Calu3 (cell line): Measurements from ENCODE around the gene HBS1L. TPM values are rescaled to one million over a fixed set of nuclear protein-coding genes. Genes with fewer than 3 reads are reported as not detected.

Source experiments
- BruUV-seq: library from RNA; stranded (reverse); fragments of 400-500 nt; replicated peaks from 2 replicates; lab custom pipeline; 2021; lab: Mats Ljungman, UMichigan
- CTCF ChIA-PET: fragments of 300-600 bp; sonication (Branson Sonifier 250); formaldehyde crosslinking; loops from one replicate; lab custom pipeline; 2022; ENCODE audit warnings: antibody characterized with exemption; lab: Charles Lee
- DNase-seq: peaks from one replicate; pipeline ENCODE4 v3.0.0; 2022
- H3K27ac Mint-ChIP-seq: one replicate; pipeline ENCODE4 v1.8.0; 2022; ENCODE audit warnings: mixed read lengths; ENCODE audit not compliant: unreplicated experiment
- H3K27me3 Mint-ChIP-seq: one replicate; pipeline ENCODE4 v1.8.0; 2022; ENCODE audit warnings: mixed read lengths; ENCODE audit not compliant: unreplicated experiment
- H3K36me3 Mint-ChIP-seq: one replicate; pipeline ENCODE4 v1.8.0; 2022; ENCODE audit warnings: mild to moderate bottlenecking, moderate library complexity, mixed read lengths; ENCODE audit not compliant: insufficient read depth, unreplicated experiment
- H3K4me1 Mint-ChIP-seq: one replicate; pipeline ENCODE4 v1.8.0; 2022; ENCODE audit warnings: mild to moderate bottlenecking, low read depth, mixed read lengths; ENCODE audit not compliant: unreplicated experiment
- H3K4me3 Mint-ChIP-seq: one replicate; pipeline ENCODE4 v1.8.0; 2022; ENCODE audit warnings: mild to moderate bottlenecking, low read depth, moderate library complexity, mixed read lengths; ENCODE audit not compliant: unreplicated experiment
- H3K9me3 Mint-ChIP-seq: one replicate; pipeline ENCODE4 v1.8.0; 2022; ENCODE audit warnings: low read depth, mixed read lengths; ENCODE audit not compliant: unreplicated experiment
- CTCF ChIP-seq: fragments of 200-600 bp; IDR thresholded peaks from one replicate; pipeline ENCODE4 v1.8.0; 2022; ENCODE audit warnings: antibody characterized with exemption; ENCODE audit not compliant: unreplicated experiment
- intact Hi-C: fragments of 100-400 bp; cut with micrococcal nuclease; formaldehyde crosslinking; loops from one replicate; pipeline ENCODE4 v1.10.0; 2022; ENCODE audit not compliant: unreplicated experiment
- total RNA-seq: library from RNA; stranded (reverse); gene quantifications from 2 replicates; pipeline ENCODE4 v1.2.3, GENCODE V29; 2022

The HBS1L gene
- total RNA-seq, 1 experiment from 2014 or later, result 50.0 TPM

- no peak for DNase-seq
- CTCF ChIA-PET, result no interaction called here
- no peaks in the 10 kb centered on the region for H3K9me3 Mint-ChIP-seq
- no peaks in the 10 kb centered on the region for H3K27me3 Mint-ChIP-seq
- H3K36me3 Mint-ChIP-seq, result peaks cover 7% of the 10 kb centered on the region
- no TSS peak for BruUV-seq
- TF ChIP-seq CTCF, result no peak
- no peak overlapping the region for H3K4me3 Mint-ChIP-seq
- intact Hi-C loops, result no loop called here
- H3K27ac Mint-ChIP-seq, result no peak overlapping the region
- H3K4me1 Mint-ChIP-seq, result no peaks in the 10 kb centered on the region
Observed at GRCh38 chr6:134992155-134992554, 62.5 kb downstream of the HBS1L start.

- Mint-ChIP-seq H3K36me3 (peaks cover 7% of the 10 kb centered on the region), H3K4me3 (no peak overlapping the region), H3K27ac (no peak overlapping the region), H3K4me1 (no peaks in the 10 kb centered on the region), H3K9me3 (no peaks in the 10 kb centered on the region), H3K27me3 (no peaks in the 10 kb centered on the region)
- intact Hi-C loops, result no loop called here
- TF ChIP-seq CTCF, result no peak
- no peak for DNase-seq
- CTCF ChIA-PET, result no interaction called here
- BruUV-seq, result no TSS peak
Observed at GRCh38 chr6:134990262-134990661, 64.4 kb downstream of the HBS1L start.

GRCh38 chr6:134984821-134985220, 69.8 kb downstream of the HBS1L start:
- TF ChIP-seq CTCF, result no peak
- CTCF ChIA-PET, result no interaction called here

GRCh38 chr6:134983823-134984222, 70.8 kb downstream of the HBS1L start:
- H3K27ac Mint-ChIP-seq, result no peak overlapping the region
- no peaks in the 10 kb centered on the region for H3K4me1 Mint-ChIP-seq
- H3K27me3 Mint-ChIP-seq, result no peaks in the 10 kb centered on the region
- BruUV-seq, result no TSS peak
- CTCF ChIA-PET, result no interaction called here
- no peak for TF ChIP-seq CTCF
- intact Hi-C loops, result no loop called here
- H3K9me3 Mint-ChIP-seq, result no peaks in the 10 kb centered on the region
- no peak for DNase-seq
- peaks cover 9% of the 10 kb centered on the region for H3K36me3 Mint-ChIP-seq
- no peak overlapping the region for H3K4me3 Mint-ChIP-seq

More at GRCh38 chr6:134984821-134985220, 69.8 kb downstream of the HBS1L start:
- no TSS peak for BruUV-seq
- intact Hi-C loops, result no loop called here
- no peak for DNase-seq
- Mint-ChIP-seq H3K36me3 (peaks cover 9% of the 10 kb centered on the region), H3K9me3 (no peaks in the 10 kb centered on the region), H3K27ac (no peak overlapping the region), H3K4me1 (no peaks in the 10 kb centered on the region), H3K4me3 (no peak overlapping the region), H3K27me3 (no peaks in the 10 kb centered on the region)

- no peaks in the 10 kb centered on the region for H3K9me3 Mint-ChIP-seq
- TF ChIP-seq CTCF, result no peak
- H3K36me3 Mint-ChIP-seq, result peaks cover 9% of the 10 kb centered on the region
- intact Hi-C loops, result no loop called here
- no TSS peak for BruUV-seq
- no peak overlapping the region for H3K4me3 Mint-ChIP-seq
- no peak for DNase-seq
- CTCF ChIA-PET, result no interaction called here
- no peak overlapping the region for H3K27ac Mint-ChIP-seq
- H3K4me1 Mint-ChIP-seq, result no peaks in the 10 kb centered on the region
- no peaks in the 10 kb centered on the region for H3K27me3 Mint-ChIP-seq
Observed at GRCh38 chr6:134982161-134982560, 72.5 kb downstream of the HBS1L start.
